Endothelial cell of umbilical vein (primary cell): ENCODE results near the gene EIF4G2. TPM values are rescaled to one million over a fixed set of nuclear protein-coding genes. Genes with fewer than 3 reads are reported as not detected.

ENCODE experiments used
- BruUV-seq: library from RNA; stranded (reverse); fragments of 400-500 nt; replicated peaks from 2 replicates; lab custom pipeline; 2021; lab: Mats Ljungman, UMichigan
- CTCF ChIA-PET: fragments of 300-600, 350-600 bp; sonication (Branson Sonifier 250); formaldehyde crosslinking; loops from one replicate; lab custom pipeline; 2021; ENCODE audit warnings: antibody characterized with exemption, inconsistent platforms; lab: Charles Lee
- POLR2A ChIA-PET: fragments of 300-600, 350-600 bp; sonication (Branson Sonifier 250); formaldehyde crosslinking; loops from one replicate; lab custom pipeline; 2021; ENCODE audit warnings: antibody characterized with exemption, inconsistent platforms; lab: Charles Lee
- DNase-seq: peaks from one replicate; pipeline ENCODE4 v3.0.0-alpha.2; 2011; ENCODE audit warnings: low read depth, low spot score
- FAIRE-seq: peaks from 2 replicates; lab custom pipeline; 2011; peaks lifted over from hg19 to GRCh38; lab: Jason Lieb, UNC
- H2AFZ ChIP-seq: 2 replicates; pipeline ENCODE4 v1.6.0; 2012; ENCODE audit warnings: low read depth, low read length, control low read depth, inconsistent platforms
- H3K27ac ChIP-seq: 2 replicates; pipeline ENCODE4 v1.5.1; 2011; ENCODE audit warnings: low read depth, mild to moderate bottlenecking, control low read depth, low read length, moderate library complexity; ENCODE audit not compliant: insufficient read depth
- H3K27me3 ChIP-seq, 2 experiments: 2 replicates each; pipeline versions ENCODE4 v1.6.0 to v1.6.1; 2011; ENCODE audit warnings: low read length in 2 of 2, mixed read lengths in 1 of 2; ENCODE audit not compliant: control insufficient read depth in 2 of 2, insufficient read depth in 2 of 2
- H3K36me3 ChIP-seq, 2 experiments: 2 replicates in 1 of 2; 3 replicates in 1 of 2; pipeline ENCODE4 v1.5.1; 2011; ENCODE audit warnings: low read length in 2 of 2, mild to moderate bottlenecking in 1 of 2, moderate library complexity in 1 of 2; ENCODE audit not compliant: control insufficient read depth in 2 of 2, insufficient read depth in 2 of 2; ENCODE audit errors: extremely low read depth in 1 of 2
- H3K4me1 ChIP-seq: 3 replicates; pipeline ENCODE4 v1.5.1; 2011; ENCODE audit warnings: mild to moderate bottlenecking, low read length; ENCODE audit not compliant: control insufficient read depth, insufficient read depth; ENCODE audit errors: extremely low read depth
- H3K4me2 ChIP-seq: 2 replicates; pipeline ENCODE4 v1.6.1; 2011; ENCODE audit warnings: low read length, control low read depth, mixed read lengths; ENCODE audit not compliant: insufficient read depth
- H3K4me3 ChIP-seq, 3 experiments: fragments of 200-600 bp in 1 of 3; sonication (generic), shearing (Covaris generic) in 1 of 3; replicated peaks in 1 of 3; 2 replicates each; pipeline ENCODE4 v1.5.1; 2011 to 2016; ENCODE audit warnings: control low read depth in 3 of 3, low read length in 3 of 3, mild to moderate bottlenecking in 2 of 3, inconsistent platforms in 1 of 3, low read depth in 1 of 3, moderate library complexity in 1 of 3; ENCODE audit not compliant: insufficient read depth in 1 of 3
- H3K79me2 ChIP-seq: 2 replicates; pipeline ENCODE4 v1.6.0; 2012; ENCODE audit warnings: low read length, inconsistent platforms; ENCODE audit not compliant: control insufficient read depth, insufficient read depth
- H3K9ac ChIP-seq: replicated peaks from 2 replicates; pipeline ENCODE3; 2011; ENCODE audit warnings: low read length, control low read depth; ENCODE audit not compliant: insufficient read depth; ENCODE audit errors: extremely low read depth
- H3K9me1 ChIP-seq: replicated peaks from 3 replicates; pipeline ENCODE4 v1.6.0; 2011; ENCODE audit warnings: mild to moderate bottlenecking, low read length; ENCODE audit not compliant: control insufficient read depth, insufficient read depth; ENCODE audit errors: extremely low read depth
- H3K9me3 ChIP-seq: replicated peaks from 2 replicates; pipeline ENCODE4 v1.5.1; 2012; ENCODE audit warnings: low read length, inconsistent platforms; ENCODE audit not compliant: control insufficient read depth, insufficient read depth
- H4K20me1 ChIP-seq: replicated peaks from 2 replicates; pipeline ENCODE3; 2011; ENCODE audit warnings: mild to moderate bottlenecking, low read length; ENCODE audit not compliant: control insufficient read depth, insufficient read depth; ENCODE audit errors: extremely low read depth
- EZH2 ChIP-seq: IDR thresholded peaks from 2 replicates; pipeline ENCODE4 v1.6.1; 2012; ENCODE audit warnings: borderline replicate concordance, low read depth, mild to moderate bottlenecking, moderate library complexity, low read length, inconsistent platforms; ENCODE audit not compliant: severe bottlenecking
- GATA2 ChIP-seq: IDR thresholded peaks from 2 replicates; pipeline ENCODE4 v1.7.0; 2011; ENCODE audit warnings: low read depth, mild to moderate bottlenecking, moderate library complexity, mixed read lengths, low read length; ENCODE audit not compliant: insufficient read length, insufficient read depth
- JUN ChIP-seq: IDR thresholded peaks from 2 replicates; pipeline ENCODE4 v1.6.1; 2011; ENCODE audit warnings: borderline replicate concordance, low read depth; ENCODE audit not compliant: insufficient read length, insufficient read depth
- MYC ChIP-seq: IDR thresholded peaks from one replicate; pipeline ENCODE4 v1.6.1; 2011; ENCODE audit warnings: mild to moderate bottlenecking, low read depth, low read length
- dilution Hi-C: fragments of 300-500 bp; cut with MboI; formaldehyde crosslinking; loops from one replicate; pipeline ENCODE4 v1.15.0; 2019; ENCODE audit warnings: low sequenced_read_pairs; ENCODE audit not compliant: extremely low pct_ligation_motif_present
- intact Hi-C: fragments of 100-400 bp; cut with micrococcal nuclease; formaldehyde crosslinking; loops from one replicate; pipeline ENCODE4 v1.10.0; 2022
- polyA plus RNA-seq, 4 experiments: library from polyadenylated mRNA; depleted of rRNA in 3 of 4; stranded (reverse) in 3 of 4; unstranded in 1 of 4; fragments of >200 nt; gene quantifications; 2 replicates each; pipeline versions ENCODE4 v1.2.1 to v1.2.3, GENCODE V29; 2011 to 2012; ENCODE audit warnings: missing spikeins in 1 of 4
- total RNA-seq: library from RNA; stranded (reverse); gene quantifications from 2 replicates; pipeline ENCODE4 v1.2.3, GENCODE V29; 2021
- TF ChIP-seq, protein P1 (sequence below): IDR thresholded peaks from 2 replicates; pipeline ENCODE4 v1.6.1; 2011; ENCODE audit not compliant: insufficient read depth, insufficient read length

EIF4G2 gene
- total and polyA plus RNA-seq, 2 donors (not counting 3 experiments of a cell fraction or from before 2014, with no cell fraction given) = 382 to 1,194 TPM

DNA sequence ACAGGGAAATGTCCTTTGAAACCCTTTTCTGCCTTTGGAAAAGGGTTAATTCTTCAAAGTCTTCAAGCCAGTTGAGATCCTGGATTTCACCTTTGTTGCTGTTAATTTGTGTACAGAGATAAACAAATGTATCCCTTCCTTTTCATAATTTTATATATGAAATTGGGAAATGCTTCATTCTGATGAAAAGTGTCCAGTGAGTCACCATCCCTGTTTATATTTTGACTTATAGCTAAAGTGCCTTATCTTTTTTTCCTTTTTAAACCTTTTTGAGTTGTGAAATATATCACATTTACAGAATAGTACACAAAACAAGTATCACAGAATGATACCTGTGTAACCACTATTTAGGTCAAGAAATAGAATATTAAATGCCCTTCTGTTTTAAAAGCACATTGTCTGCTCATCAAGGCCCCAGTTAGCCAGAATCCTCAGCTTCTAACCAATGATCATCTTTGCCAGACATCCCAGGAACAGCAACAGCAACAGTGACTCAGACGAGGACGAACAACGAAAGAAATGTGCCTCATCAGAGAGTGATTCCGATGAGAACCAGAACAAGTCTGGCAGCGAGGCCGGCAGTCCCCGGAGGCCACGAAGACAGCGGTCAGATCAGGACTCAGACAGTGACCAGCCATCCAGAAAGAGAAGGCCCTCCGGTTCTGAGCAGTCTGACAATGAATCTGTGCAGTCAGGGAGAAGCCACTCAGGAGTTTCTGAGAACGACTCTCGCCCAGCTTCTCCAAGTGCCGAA lies 30.3 kb downstream of the EIF4G2 start:
- H3K9ac ChIP-seq = no peak overlapping the region
- H4K20me1 ChIP-seq = no peaks in the 10 kb centered on the region
- no peak for DNase-seq
- H3K9me3 ChIP-seq = no peaks in the 10 kb centered on the region
- peaks cover 13 to 33% of the 10 kb centered on the region in 2 experiments for H3K36me3 ChIP-seq
- no peaks in the 10 kb centered on the region for H3K79me2 ChIP-seq
- H3K4me2 ChIP-seq = no peak overlapping the region
- BruUV-seq = no TSS peak
- dilution Hi-C loops = no loop called here
- TF ChIP-seq GATA2 = no peak
- TF ChIP-seq, protein P1, sequence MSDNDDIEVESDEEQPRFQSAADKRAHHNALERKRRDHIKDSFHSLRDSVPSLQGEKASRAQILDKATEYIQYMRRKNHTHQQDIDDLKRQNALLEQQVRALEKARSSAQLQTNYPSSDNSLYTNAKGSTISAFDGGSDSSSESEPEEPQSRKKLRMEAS = no peak
- no peak for TF ChIP-seq MYC
- TF ChIP-seq JUN = no peak
- intact Hi-C loops = no loop called here
- no peaks in the 10 kb centered on the region for H3K27me3 ChIP-seq
- no peak overlapping the region for H3K4me3 ChIP-seq
- no peaks in the 10 kb centered on the region for H3K9me1 ChIP-seq
- FAIRE-seq = no peak
- H3K27ac ChIP-seq = no peak overlapping the region
- H3K4me1 ChIP-seq = no peaks in the 10 kb centered on the region
- POLR2A ChIA-PET = no interaction called here
- CTCF ChIA-PET = interaction anchor here (1.0 to 1.3 kb wide), 2 partner anchors 8 to 15 kb away, joined by 3 to 4 read pairs; no protein-coding TSS in a partner anchor
- no peak overlapping the region for H2AFZ ChIP-seq

- TF ChIP-seq GATA2 = no peak
- no peak for TF ChIP-seq JUN
- TF ChIP-seq, protein P1 = no peak
- no peak for TF ChIP-seq EZH2
- Histone ChIP-seq H3K9ac (no peak overlapping the region), H4K20me1 (no peaks in the 10 kb centered on the region), H3K4me2 (no peak overlapping the region), H2AFZ (no peak overlapping the region), H3K4me3 (no peak overlapping the region), H3K9me3 (no peaks in the 10 kb centered on the region), H3K4me1 (no peaks in the 10 kb centered on the region), H3K9me1 (no peaks in the 10 kb centered on the region), H3K36me3 (peaks cover 16 to 35% of the 10 kb centered on the region in 2 experiments), H3K79me2 (no peaks in the 10 kb centered on the region), H3K27ac (no peak overlapping the region), H3K27me3 (no peaks in the 10 kb centered on the region)
- dilution Hi-C loops = no loop called here
- no peak for FAIRE-seq
- BruUV-seq = no TSS peak
- intact Hi-C loops = no loop called here
- POLR2A ChIA-PET = no interaction called here
- DNase-seq = no peak
- CTCF ChIA-PET = no interaction called here
Observed at GRCh38 chr11:10777806-10778205, 30.9 kb downstream of the EIF4G2 start.
